Loucy (cell line): ENCODE measurements around the gene SLC43A3.

Source experiments
- CTCF ChIP-seq: fragments of 200-600 bp; sonication (generic); conservative IDR thresholded peaks from 2 replicates; pipeline ENCODE4 v1.5.1; 2014; ENCODE audit warnings: mild to moderate bottlenecking, antibody characterized with exemption, low read length
- EZH2phosphoT487 ChIP-seq: fragments of 200-600 bp; IDR thresholded peaks from 2 replicates; pipeline ENCODE4 v1.6.1; 2018; ENCODE audit warnings: antibody characterized with exemption, mild to moderate bottlenecking, moderate library complexity, borderline replicate concordance

GRCh38 chr11:57421805-57422204, 5.1 kb downstream of the SLC43A3 start:
- TF ChIP-seq CTCF, result no peak
- TF ChIP-seq EZH2phosphoT487, result no peak
